Uterus (tissue), 2 donors: ENCODE results near the gene SHROOM4.

Experiments
- CTCF ChIP-seq, 4 experiments: fragments of 200-600 bp in 2 of 4; fragments of 450-650 bp in 2 of 4; sonication (generic) in 2 of 4; IDR thresholded peaks; one replicate each; pipeline ENCODE4 v1.5.1; 2016 to 2019; ENCODE audit warnings: antibody characterized with exemption in 4 of 4, mild to moderate bottlenecking in 2 of 4, moderate library complexity in 1 of 4
- POLR2A ChIP-seq, 2 donors: fragments of 450-650 bp; IDR thresholded peaks; one replicate each; pipeline ENCODE4 v1.6.1; 2016; ENCODE audit warnings: antibody characterized with exemption in 2 of 2, mild to moderate bottlenecking in 1 of 2, moderate library complexity in 1 of 2

GRCh38 chrX:50769389-50770063, 44.5 kb downstream of the SHROOM4 start:
- TF ChIP-seq CTCF (IDR thresholded peaks at IDR 0.05) (no peak), POLR2A (IDR thresholded peaks at IDR 0.05) (no peak)
